HFF-Myc (cell line): ENCODE results near the gene ANKRD9.

Experiments
- DNase-seq: peaks from one replicate; pipeline ENCODE4 v3.0.0-alpha.2; 2011; ENCODE audit warnings: low read depth; ENCODE audit errors: extremely low read depth
- H3K4me3 ChIP-seq: replicated peaks from 2 replicates; pipeline ENCODE4 v1.5.1; 2011; ENCODE audit warnings: low read depth, mild to moderate bottlenecking, control low read depth, low read length
- CTCF ChIP-seq: IDR thresholded peaks from 2 replicates; pipeline ENCODE4 v1.5.1; 2012; ENCODE audit warnings: mild to moderate bottlenecking, low read depth, low read length, control low read depth; ENCODE audit errors: missing control alignments

The ANKRD9 gene

GRCh38 chr14:102457509-102457908 lies 52.1 kb downstream of the ANKRD9 start:
- no peak for DNase-seq
- H3K4me3 ChIP-seq = no peak overlapping the region
- no peak for TF ChIP-seq CTCF

GRCh38 chr14:102454711-102455110 lies 54.9 kb downstream of the ANKRD9 start:
- DNase-seq = no peak
- TF ChIP-seq CTCF = no peak
- H3K4me3 ChIP-seq = no peak overlapping the region

GRCh38 chr14:102452302-102452701 lies 57.3 kb downstream of the ANKRD9 start:
- DNase-seq = no peak
- TF ChIP-seq CTCF = no peak
- H3K4me3 ChIP-seq = no peak overlapping the region
